NT2/D1 (cell line): ENCODE data around the gene ACBD5.

ENCODE experiments used
- DNase-seq: peaks from one replicate; pipeline ENCODE4 v3.0.0-alpha.2; 2011; ENCODE audit warnings: low read depth, low spot score
- H3K27me3 ChIP-seq: 2 replicates; pipeline ENCODE4 v1.6.0; 2011; ENCODE audit warnings: mild to moderate bottlenecking; ENCODE audit not compliant: insufficient read length, insufficient read depth
- H3K36me3 ChIP-seq: 2 replicates; pipeline ENCODE4 v1.6.1; 2011; ENCODE audit warnings: mild to moderate bottlenecking, low read length, mixed read lengths; ENCODE audit not compliant: insufficient read depth, insufficient read length
- H3K4me1 ChIP-seq: 2 replicates; pipeline ENCODE4 v1.5.1; 2011; ENCODE audit not compliant: insufficient read depth, insufficient read length
- H3K4me3 ChIP-seq: 2 replicates; pipeline ENCODE4 v1.5.1; 2011; ENCODE audit warnings: low read depth; ENCODE audit not compliant: insufficient read length
- H3K9ac ChIP-seq: 2 replicates; pipeline ENCODE4 v1.6.0; 2011; ENCODE audit warnings: low read depth; ENCODE audit not compliant: insufficient read length
- H3K9me3 ChIP-seq: 2 replicates; pipeline ENCODE4 v1.5.1; 2011; ENCODE audit warnings: mild to moderate bottlenecking, low read length; ENCODE audit not compliant: insufficient read depth
- SUZ12 ChIP-seq: IDR thresholded peaks from 2 replicates; pipeline ENCODE4 v1.6.1; 2011; ENCODE audit not compliant: insufficient read length, insufficient read depth; ENCODE audit errors: extremely low read depth
- YY1 ChIP-seq: IDR thresholded peaks from 2 replicates; pipeline ENCODE4 v1.6.1; 2011; ENCODE audit not compliant: insufficient read length, insufficient read depth
- ZNF274 ChIP-seq: IDR thresholded peaks from 2 replicates; pipeline ENCODE4 v1.6.1; 2011; ENCODE audit warnings: mild to moderate bottlenecking, low read depth, low read length

The ACBD5 gene

GRCh38 chr10:27256299-27257189 is 15.9 kb upstream of the ACBD5 start:
- H3K4me1 ChIP-seq, result peaks cover under 1% of the 10 kb centered on the region
- no peak overlapping the region for H3K9ac ChIP-seq
- TF ChIP-seq SUZ12 (no peak), YY1 (no peak), ZNF274 (no peak)
- no peaks in the 10 kb centered on the region for H3K36me3 ChIP-seq
- DNase-seq, result no peak
- H3K9me3 ChIP-seq, result peaks cover 18% of the 10 kb centered on the region; the same call in 1 of the 2 replicates
- no peak overlapping the region for H3K4me3 ChIP-seq
- peaks cover 48% of the 10 kb centered on the region for H3K27me3 ChIP-seq

GRCh38 chr10:27253576-27253975 is 13.0 kb upstream of the ACBD5 start:
- H3K4me3 ChIP-seq, result no peak overlapping the region
- DNase-seq, result no peak
- no peaks in the 10 kb centered on the region for H3K36me3 ChIP-seq
- H3K9ac ChIP-seq, result no peak overlapping the region
- peaks cover 18% of the 10 kb centered on the region for H3K27me3 ChIP-seq
- H3K9me3 ChIP-seq, result peaks cover 18% of the 10 kb centered on the region; the same call in 1 of the 2 replicates
- TF ChIP-seq YY1 (no peak), ZNF274 (no peak), SUZ12 (no peak)
- peaks cover 2% of the 10 kb centered on the region for H3K4me1 ChIP-seq

GRCh38 chr10:27252267-27253000 is 11.8 kb upstream of the ACBD5 start:
- no peak for DNase-seq
- H3K9me3 ChIP-seq, result peaks cover 17% of the 10 kb centered on the region; the same call in 1 of the 2 replicates
- H3K4me3 ChIP-seq, result no peak overlapping the region
- H3K36me3 ChIP-seq, result no peaks in the 10 kb centered on the region
- no peak overlapping the region for H3K9ac ChIP-seq
- peaks cover 2% of the 10 kb centered on the region for H3K4me1 ChIP-seq
- TF ChIP-seq SUZ12 (no peak), ZNF274 (no peak), YY1 (no peak)
- peaks cover 7% of the 10 kb centered on the region for H3K27me3 ChIP-seq

DNA sequence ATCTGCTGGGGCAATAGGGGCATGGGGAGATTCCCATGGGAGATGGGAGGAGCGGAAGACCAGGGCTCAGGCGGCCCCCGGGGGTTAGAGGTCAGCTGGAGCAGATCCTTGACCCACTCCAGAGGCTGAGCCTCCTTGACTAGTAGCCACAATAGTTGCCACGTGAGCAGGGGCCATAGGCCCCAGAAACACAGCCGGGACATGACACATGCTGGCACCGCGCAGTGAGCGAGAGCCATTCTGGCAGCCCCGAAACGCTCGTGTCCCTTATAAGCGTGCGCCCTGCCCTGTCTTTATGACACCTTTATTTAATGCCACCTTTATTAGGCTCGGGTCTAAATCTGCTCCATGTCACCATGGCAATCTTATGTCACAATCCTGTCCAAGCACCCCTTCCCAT is 11.0 kb upstream of the ACBD5 start:
- peaks cover 2% of the 10 kb centered on the region for H3K4me1 ChIP-seq

GRCh38 chr10:27248215-27248614 is 7.6 kb upstream of the ACBD5 start:
- Histone ChIP-seq H3K9ac (no peak overlapping the region), H3K27me3 (no peaks in the 10 kb centered on the region), H3K4me3 (no peak overlapping the region), H3K4me1 (peaks cover 2% of the 10 kb centered on the region), H3K36me3 (no peaks in the 10 kb centered on the region), H3K9me3 (no peaks in the 10 kb centered on the region)
- TF ChIP-seq SUZ12 (no peak), ZNF274 (no peak), YY1 (no peak)
- no peak for DNase-seq

More for the DNA sequence above, 11.0 kb upstream of the ACBD5 start:
- Histone ChIP-seq H3K4me3 (no peak overlapping the region), H3K27me3 (no peaks in the 10 kb centered on the region), H3K36me3 (no peaks in the 10 kb centered on the region), H3K9ac (no peak overlapping the region), H3K9me3 (peaks cover 10% of the 10 kb centered on the region; the same call in 1 of the 2 replicates)
- DNase-seq, result no peak
- no peak for TF ChIP-seq ZNF274
- TF ChIP-seq YY1, result no peak
- TF ChIP-seq SUZ12, result no peak

DNA sequence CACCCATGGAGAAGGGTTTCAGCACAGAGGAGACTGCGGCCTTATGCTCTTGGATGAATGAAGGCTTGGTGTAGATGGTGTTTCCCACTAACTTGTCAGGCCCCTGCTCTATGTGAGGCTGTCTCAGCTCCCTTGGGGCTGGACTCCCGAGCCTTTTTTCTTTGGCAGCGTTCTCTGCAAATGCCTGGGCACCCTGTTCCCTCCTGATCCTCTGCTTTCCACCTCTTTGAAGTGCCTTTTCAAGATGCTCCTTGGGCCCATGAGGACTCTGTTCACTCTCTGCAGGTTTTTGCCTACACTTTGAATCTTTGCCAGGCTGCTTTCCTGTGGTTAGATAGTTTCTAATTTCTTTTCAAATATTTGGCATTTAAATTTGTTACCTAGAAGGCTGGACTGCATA is 6.8 kb upstream of the ACBD5 start:
- H3K9me3 ChIP-seq, result no peaks in the 10 kb centered on the region
- no peaks in the 10 kb centered on the region for H3K36me3 ChIP-seq
- no peak for DNase-seq
- no peak for TF ChIP-seq ZNF274
- no peak for TF ChIP-seq SUZ12
- TF ChIP-seq YY1, result no peak
- no peak overlapping the region for H3K9ac ChIP-seq
- peaks cover 2% of the 10 kb centered on the region for H3K4me1 ChIP-seq
- H3K27me3 ChIP-seq, result no peaks in the 10 kb centered on the region
- no peak overlapping the region for H3K4me3 ChIP-seq

- H3K4me1 ChIP-seq, result peaks cover 2% of the 10 kb centered on the region
- TF ChIP-seq YY1 (no peak), ZNF274 (no peak), SUZ12 (no peak)
- H3K36me3 ChIP-seq, result no peaks in the 10 kb centered on the region
- H3K9ac ChIP-seq, result no peak overlapping the region
- no peaks in the 10 kb centered on the region for H3K27me3 ChIP-seq
- no peaks in the 10 kb centered on the region for H3K9me3 ChIP-seq
- DNase-seq, result no peak
- H3K4me3 ChIP-seq, result no peak overlapping the region
These were observed 6.4 kb upstream of the ACBD5 start for GRCh38 chr10:27247006-27247405.
